Dermis blood vessel endothelial cell (primary cell): ENCODE results near the gene DARS2. TPM values are rescaled to one million over a fixed set of nuclear protein-coding genes. Genes with fewer than 3 reads are reported as not detected.

ENCODE experiments used
- DNase-seq: peaks from one replicate; pipeline ENCODE4 v3.0.0; 2010
- total RNA-seq: library from RNA; depleted of rRNA; stranded (reverse); fragments of >200 nt; gene quantifications from 2 replicates; pipeline ENCODE4 v1.2.3, GENCODE V29; 2014

DARS2 gene
- total RNA-seq, 1 donor from 2014 or later = 13.8 TPM

- DNase-seq = no peak
These were observed 63.2 kb downstream of the DARS2 start for GRCh38 chr1:173887627-173888026.

GRCh38 chr1:173888749-173889148, 64.3 kb downstream of the DARS2 start:
- DNase-seq = no peak

- no peak for DNase-seq
These were observed 65.4 kb downstream of the DARS2 start for GRCh38 chr1:173889885-173890284.

- DNase-seq = no peak
These were observed 69.1 kb downstream of the DARS2 start for GRCh38 chr1:173893611-173894010.

- DNase-seq = no peak
These were observed 69.7 kb downstream of the DARS2 start for GRCh38 chr1:173894189-173894588.

GRCh38 chr1:173900427-173900826, 76.0 kb downstream of the DARS2 start:
- DNase-seq = no peak

GRCh38 chr1:173900992-173901391, 76.5 kb downstream of the DARS2 start:
- no peak for DNase-seq

- no peak for DNase-seq
These were observed 79.5 kb downstream of the DARS2 start for GRCh38 chr1:173903827-173904531.

Other genes with a start within 250 kb of the DARS2 start
- gene SLC9C2, start 221.6 kb upstream of the DARS2 start, total RNA-seq = not detected in 2 replicates
- gene TEX50, start 189.3 kb upstream of the DARS2 start, total RNA-seq = not detected in 2 replicates
- gene ANKRD45, start 154.8 kb upstream of the DARS2 start, total RNA-seq = 0.05 and 0.17 TPM in 2 replicates
- gene KLHL20, start 109.7 kb upstream of the DARS2 start, total RNA-seq = 44.2 and 49.5 TPM in 2 replicates
- 13.4 and 19.6 TPM in 2 replicates for gene CENPL, start 210 bp downstream of the DARS2 start, total RNA-seq
- gene GAS5, start 43.3 kb downstream of the DARS2 start, total RNA-seq = 180 and 432 TPM in 2 replicates
- gene ZBTB37, start 43.7 kb downstream of the DARS2 start, total RNA-seq = 5.5 and 6.0 TPM in 2 replicates
- 0.05 TPM in 1 of 2 replicates, not detected in the other for gene SERPINC1, start 92.7 kb downstream of the DARS2 start, total RNA-seq
- 22.6 TPM in 2 replicates for gene RC3H1, start 197.7 kb downstream of the DARS2 start, total RNA-seq